Neural progenitor cell (in vitro differentiated cells): Measurements from ENCODE around the gene MYO7B. TPM values are rescaled to one million over a fixed set of nuclear protein-coding genes. Genes with fewer than 3 reads are reported as not detected.

Source experiments
- DNase-seq: peaks from one replicate; pipeline ENCODE4 v3.0.0-alpha.2; 2016; ENCODE audit warnings: low spot score
- H2AFZ ChIP-seq: fragments of 200-600 bp; sonication (generic); replicated peaks from 2 replicates; pipeline ENCODE4 v1.6.1; 2016; ENCODE audit warnings: antibody characterized with exemption
- H3F3A ChIP-seq: fragments of 200-600 bp; sonication (generic); 2 replicates; pipeline ENCODE4 v1.6.1; 2016; ENCODE audit warnings: antibody characterized with exemption, low read depth
- H3K27ac ChIP-seq: fragments of 200-600 bp; sonication (generic); 2 replicates; pipeline ENCODE4 v1.5.1; 2016; ENCODE audit warnings: mild to moderate bottlenecking
- H3K27me3 ChIP-seq: fragments of 200-600 bp; sonication (generic); 2 replicates; pipeline ENCODE4 v1.6.1; 2016; ENCODE audit warnings: mild to moderate bottlenecking, moderate library complexity
- H3K36me3 ChIP-seq: fragments of 200-600 bp; sonication (generic); 2 replicates; pipeline ENCODE4 v1.5.1; 2016
- H3K4me1 ChIP-seq: fragments of 200-600 bp; sonication (generic); 2 replicates; pipeline ENCODE4 v1.6.1; 2016; ENCODE audit warnings: mixed run types
- H3K4me2 ChIP-seq: fragments of 200-600 bp; sonication (generic); 2 replicates; pipeline ENCODE4 v1.6.1; 2016
- H3K4me3 ChIP-seq: fragments of 200-600 bp; sonication (generic); 2 replicates; pipeline ENCODE4 v1.5.1; 2016
- H3K79me2 ChIP-seq: fragments of 200-600 bp; sonication (generic); 2 replicates; pipeline ENCODE4 v1.6.1; 2016; ENCODE audit warnings: low read depth
- H3K9ac ChIP-seq: fragments of 200-600 bp; sonication (generic); 2 replicates; pipeline ENCODE4 v1.6.1; 2016
- H3K9me3 ChIP-seq: fragments of 200-600 bp; sonication (generic); 2 replicates; pipeline ENCODE4 v1.5.1; 2016; ENCODE audit warnings: low read depth
- H4K20me1 ChIP-seq: fragments of 200-600 bp; sonication (generic); 2 replicates; pipeline ENCODE4 v1.6.1; 2016; ENCODE audit warnings: low read depth
- H3K27ac Mint-ChIP-seq: 3 replicates; pipeline ENCODE4 v1.8.0; 2021; ENCODE audit warnings: mixed read lengths
- H3K27me3 Mint-ChIP-seq: 2 replicates; pipeline ENCODE4 v1.8.0; 2022; ENCODE audit warnings: low read depth, mild to moderate bottlenecking, inconsistent platforms, moderate library complexity, mixed read lengths; ENCODE audit not compliant: insufficient read depth
- H3K36me3 Mint-ChIP-seq: 3 replicates; pipeline ENCODE4 v1.8.0; 2021; ENCODE audit warnings: mixed read lengths
- H3K4me1 Mint-ChIP-seq: 3 replicates; pipeline ENCODE4 v1.8.0; 2021; ENCODE audit warnings: mixed read lengths
- H3K4me3 Mint-ChIP-seq: 3 replicates; pipeline ENCODE4 v1.8.0; 2021; ENCODE audit warnings: mild to moderate bottlenecking, moderate library complexity, mixed read lengths
- H3K9me3 Mint-ChIP-seq: 3 replicates; pipeline ENCODE4 v1.8.0; 2020; ENCODE audit warnings: mixed read lengths
- EZH2 ChIP-seq: fragments of 200-600 bp; sonication (generic); IDR thresholded peaks from 2 replicates; pipeline ENCODE4 v1.6.1; 2017; ENCODE audit warnings: antibody characterized with exemption, mild to moderate bottlenecking, moderate library complexity
- EZH2phosphoT487 ChIP-seq: fragments of 200-600 bp; sonication (generic); IDR thresholded peaks from 2 replicates; pipeline ENCODE4 v1.6.1; 2017; ENCODE audit warnings: antibody characterized with exemption
- total RNA-seq: library from RNA; depleted of rRNA; stranded (reverse); fragments of >200 nt; gene quantifications from 2 replicates; pipeline ENCODE4 v1.2.3, GENCODE V29; 2015; ENCODE audit warnings: low replicate concordance
- TF ChIP-seq, protein P1 (sequence below): fragments of 200-600 bp; sonication (generic); IDR thresholded peaks from 2 replicates; pipeline ENCODE4 v1.5.1; 2017; ENCODE audit warnings: antibody characterized with exemption, mild to moderate bottlenecking

Gene MYO7B
- total RNA-seq, 1 donor from 2014 or later: not detected

- Histone ChIP-seq H3K4me2 (no peak overlapping the region), H4K20me1 (no peaks in the 10 kb centered on the region), H2AFZ (no peak overlapping the region), H3K27ac (no peak overlapping the region), H3K79me2 (no peaks in the 10 kb centered on the region), H3F3A (no peaks in the 10 kb centered on the region), H3K9ac (no peak overlapping the region), H3K4me3 (no peak overlapping the region), H3K4me1 (no peaks in the 10 kb centered on the region), H3K36me3 (no peaks in the 10 kb centered on the region), H3K9me3 (no peaks in the 10 kb centered on the region), H3K27me3 (no peaks in the 10 kb centered on the region)
- H3K9me3 Mint-ChIP-seq: no peaks in the 10 kb centered on the region
- peaks cover 12% of the 10 kb centered on the region for H3K27me3 Mint-ChIP-seq
- H3K4me3 Mint-ChIP-seq: peak overlapping the region; percentile 17
- TF ChIP-seq EZH2phosphoT487: no peak
- TF ChIP-seq, protein P1, sequence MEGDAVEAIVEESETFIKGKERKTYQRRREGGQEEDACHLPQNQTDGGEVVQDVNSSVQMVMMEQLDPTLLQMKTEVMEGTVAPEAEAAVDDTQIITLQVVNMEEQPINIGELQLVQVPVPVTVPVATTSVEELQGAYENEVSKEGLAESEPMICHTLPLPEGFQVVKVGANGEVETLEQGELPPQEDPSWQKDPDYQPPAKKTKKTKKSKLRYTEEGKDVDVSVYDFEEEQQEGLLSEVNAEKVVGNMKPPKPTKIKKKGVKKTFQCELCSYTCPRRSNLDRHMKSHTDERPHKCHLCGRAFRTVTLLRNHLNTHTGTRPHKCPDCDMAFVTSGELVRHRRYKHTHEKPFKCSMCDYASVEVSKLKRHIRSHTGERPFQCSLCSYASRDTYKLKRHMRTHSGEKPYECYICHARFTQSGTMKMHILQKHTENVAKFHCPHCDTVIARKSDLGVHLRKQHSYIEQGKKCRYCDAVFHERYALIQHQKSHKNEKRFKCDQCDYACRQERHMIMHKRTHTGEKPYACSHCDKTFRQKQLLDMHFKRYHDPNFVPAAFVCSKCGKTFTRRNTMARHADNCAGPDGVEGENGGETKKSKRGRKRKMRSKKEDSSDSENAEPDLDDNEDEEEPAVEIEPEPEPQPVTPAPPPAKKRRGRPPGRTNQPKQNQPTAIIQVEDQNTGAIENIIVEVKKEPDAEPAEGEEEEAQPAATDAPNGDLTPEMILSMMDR: no peak
- no peak for TF ChIP-seq EZH2
- peak overlapping the region; percentile 2 for H3K27ac Mint-ChIP-seq
- no peaks in the 10 kb centered on the region for H3K36me3 Mint-ChIP-seq
- no peak for DNase-seq
- H3K4me1 Mint-ChIP-seq: peaks cover 7% of the 10 kb centered on the region
These were observed 37.8 kb downstream of the MYO7B start for GRCh38 chr2:127573298-127573697.

GRCh38 chr2:127573771-127574170 lies 38.3 kb downstream of the MYO7B start:
- peak overlapping the region; percentile 2 for H3K27ac Mint-ChIP-seq
- no peaks in the 10 kb centered on the region for H3K9me3 Mint-ChIP-seq
- H3K27me3 ChIP-seq: no peaks in the 10 kb centered on the region
- no peak overlapping the region for H3K4me3 ChIP-seq
- H3K36me3 ChIP-seq: no peaks in the 10 kb centered on the region
- H3K4me1 Mint-ChIP-seq: peaks cover 7% of the 10 kb centered on the region
- TF ChIP-seq, protein P1: no peak
- TF ChIP-seq EZH2phosphoT487 (no peak), EZH2 (no peak)
- no peaks in the 10 kb centered on the region for H4K20me1 ChIP-seq
- no peaks in the 10 kb centered on the region for H3K9me3 ChIP-seq
- DNase-seq: no peak
- no peak overlapping the region for H3K27ac ChIP-seq
- peak overlapping the region; percentile 17 for H3K4me3 Mint-ChIP-seq
- no peak overlapping the region for H3K9ac ChIP-seq
- H3K4me1 ChIP-seq: no peaks in the 10 kb centered on the region
- no peaks in the 10 kb centered on the region for H3K79me2 ChIP-seq
- no peaks in the 10 kb centered on the region for H3K36me3 Mint-ChIP-seq
- H2AFZ ChIP-seq: no peak overlapping the region
- peaks cover 12% of the 10 kb centered on the region for H3K27me3 Mint-ChIP-seq
- H3F3A ChIP-seq: no peaks in the 10 kb centered on the region
- no peak overlapping the region for H3K4me2 ChIP-seq

- Mint-ChIP-seq H3K9me3 (no peaks in the 10 kb centered on the region), H3K36me3 (no peaks in the 10 kb centered on the region), H3K27ac (no peak overlapping the region), H3K4me3 (no peak overlapping the region), H3K27me3 (peaks cover 12% of the 10 kb centered on the region), H3K4me1 (peaks cover 3% of the 10 kb centered on the region)
- H3K4me2 ChIP-seq: no peak overlapping the region
- no peak for TF ChIP-seq EZH2
- H3K79me2 ChIP-seq: no peaks in the 10 kb centered on the region
- H3K27ac ChIP-seq: no peak overlapping the region
- H3K27me3 ChIP-seq: no peaks in the 10 kb centered on the region
- H2AFZ ChIP-seq: no peak overlapping the region
- no peaks in the 10 kb centered on the region for H3K36me3 ChIP-seq
- H3K9me3 ChIP-seq: no peaks in the 10 kb centered on the region
- H4K20me1 ChIP-seq: no peaks in the 10 kb centered on the region
- no peak overlapping the region for H3K4me3 ChIP-seq
- no peak for DNase-seq
- H3F3A ChIP-seq: no peaks in the 10 kb centered on the region
- H3K4me1 ChIP-seq: no peaks in the 10 kb centered on the region
- no peak overlapping the region for H3K9ac ChIP-seq
These were observed 39.2 kb downstream of the MYO7B start for GRCh38 chr2:127574656-127575055.

DNA sequence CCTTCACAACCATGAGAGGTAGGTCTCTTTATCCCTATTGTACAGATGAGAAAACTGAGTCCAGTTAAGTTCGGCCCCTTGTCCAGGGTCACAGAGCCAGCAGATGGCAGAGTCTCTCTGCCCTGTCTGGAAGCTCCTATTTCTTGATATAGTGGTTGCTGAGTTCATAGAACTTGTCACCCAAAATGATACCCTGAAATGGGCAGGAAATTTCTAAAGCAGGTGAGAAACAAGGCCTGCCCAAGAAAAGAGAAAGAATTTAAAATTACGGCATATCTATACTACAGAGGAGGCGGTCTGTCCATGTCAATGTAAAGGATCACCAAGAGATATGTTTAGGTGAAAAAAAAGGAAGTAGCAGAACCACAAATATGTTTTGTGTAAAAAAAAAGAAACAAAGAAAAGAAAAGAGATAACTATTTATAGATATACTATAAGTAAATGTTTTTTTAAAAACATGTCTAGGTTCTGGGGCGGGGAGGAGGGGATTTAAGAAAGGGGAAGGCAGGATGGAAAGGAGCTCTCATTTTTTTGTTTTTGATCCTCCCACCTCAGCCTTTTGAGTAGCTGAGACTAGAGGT lies 39.8 kb downstream of the MYO7B start:
- Histone ChIP-seq H3K27me3 (no peaks in the 10 kb centered on the region), H3K9ac (no peak overlapping the region), H3K36me3 (no peaks in the 10 kb centered on the region), H4K20me1 (no peaks in the 10 kb centered on the region), H3K79me2 (no peaks in the 10 kb centered on the region), H3K4me2 (no peak overlapping the region), H3K27ac (no peak overlapping the region), H3K9me3 (no peaks in the 10 kb centered on the region), H3K4me3 (no peak overlapping the region), H2AFZ (no peak overlapping the region), H3K4me1 (no peaks in the 10 kb centered on the region), H3F3A (no peaks in the 10 kb centered on the region)
- H3K9me3 Mint-ChIP-seq: no peaks in the 10 kb centered on the region
- no peak overlapping the region for H3K4me3 Mint-ChIP-seq
- no peaks in the 10 kb centered on the region for H3K36me3 Mint-ChIP-seq
- TF ChIP-seq, protein P1: no peak
- TF ChIP-seq EZH2: no peak
- TF ChIP-seq EZH2phosphoT487: no peak
- DNase-seq: no peak
- H3K4me1 Mint-ChIP-seq: peaks cover 3% of the 10 kb centered on the region
- no peak overlapping the region for H3K27ac Mint-ChIP-seq
- peaks cover 10% of the 10 kb centered on the region for H3K27me3 Mint-ChIP-seq
